ENCODE results near the gene ITPK1.
"Not testable (repeated sequence)": the region's sequence is repeated elsewhere in the genome, so short reads cannot be mapped to it uniquely, and the experiment has no call there.

ITPK1 gene

DNA sequence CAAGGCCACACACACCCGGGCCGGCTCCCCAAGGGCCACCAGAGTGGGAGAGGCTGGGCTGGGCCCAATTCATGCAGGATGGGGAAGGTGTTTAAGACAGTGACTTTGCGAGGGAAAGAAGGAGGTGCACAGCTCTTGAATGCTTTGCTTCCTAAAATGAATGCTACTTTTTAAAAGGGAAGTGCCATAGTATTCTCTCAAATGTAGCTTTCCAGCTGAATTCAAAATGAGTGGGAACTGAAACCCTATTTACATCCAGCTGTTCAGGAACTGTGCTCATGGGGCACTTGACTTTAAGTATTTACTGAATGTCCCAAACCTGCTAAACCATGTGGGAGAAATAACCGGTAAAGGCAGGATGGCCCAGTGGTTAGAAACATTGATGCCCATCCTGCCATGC lies 7.6 kb downstream of the ITPK1 start:
- DNase-seq, result no peak

DNA sequence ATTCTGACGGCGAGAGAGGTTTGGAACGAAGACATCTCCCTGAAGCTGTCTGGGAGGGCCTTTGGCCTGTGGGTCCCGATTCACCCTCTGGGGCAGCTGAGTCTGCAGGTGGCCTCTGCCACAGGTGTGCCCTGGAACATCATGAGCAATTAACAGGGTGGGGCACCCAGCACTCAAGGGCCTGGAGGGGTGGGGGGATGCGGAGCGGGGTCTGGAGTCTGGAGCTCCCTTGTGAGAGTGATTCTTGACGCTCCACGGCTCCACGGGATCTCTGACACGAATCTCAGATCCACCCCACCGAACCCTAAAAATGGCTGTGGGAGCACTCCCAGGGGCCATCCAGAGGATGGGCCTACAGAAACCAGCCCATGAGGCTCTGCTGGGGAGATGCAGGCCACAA lies 8.3 kb downstream of the ITPK1 start:
- in situ Hi-C loops (cut with MboI; ENCODE audit: low pct_unique_long_range_greater_than_20kb, low sequenced_read_pairs), result no loop called here
- DNase-seq, result no peak

More for the DNA sequence above, 7.6 kb downstream of the ITPK1 start:
- in situ Hi-C loops (cut with MboI; ENCODE audit: low pct_unique_long_range_greater_than_20kb, low sequenced_read_pairs), result no loop called here

DNA sequence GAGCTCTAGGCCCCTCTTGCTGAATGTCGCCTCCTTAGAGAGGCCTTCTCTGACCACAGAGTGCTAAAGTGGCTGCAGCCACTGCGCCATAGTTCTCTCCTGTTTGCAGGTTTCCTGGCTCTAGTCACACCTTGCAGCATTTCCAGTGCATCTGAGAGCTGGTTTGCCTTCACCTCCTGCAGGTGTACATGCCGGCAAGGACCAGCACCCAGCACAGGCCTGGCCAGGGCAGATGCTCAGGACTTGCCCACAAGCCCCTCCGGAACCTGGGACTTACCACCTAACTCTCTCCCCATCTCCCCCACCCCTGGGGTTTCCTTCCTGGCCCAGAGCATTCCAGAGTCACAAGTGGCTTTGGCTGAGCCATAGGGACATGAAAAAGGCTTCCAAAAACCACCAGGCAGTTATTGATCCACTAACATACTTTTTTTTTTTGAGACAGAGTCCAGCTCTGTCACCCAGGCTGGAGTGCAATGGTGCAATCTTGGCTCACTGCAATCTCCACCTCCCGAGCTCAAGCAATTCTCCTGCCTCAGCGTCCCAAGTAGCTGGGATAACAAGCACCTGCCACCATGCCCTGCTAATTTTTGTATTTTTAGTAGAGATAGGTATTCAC lies 9.1 kb downstream of the ITPK1 start:
- no peak for DNase-seq
- in situ Hi-C loops (cut with MboI; ENCODE audit: low pct_unique_long_range_greater_than_20kb, low sequenced_read_pairs), result no loop called here

GRCh38 chr14:93105856-93106255 lies 9.9 kb downstream of the ITPK1 start:
- in situ Hi-C loops (cut with MboI; ENCODE audit: low pct_unique_long_range_greater_than_20kb, low sequenced_read_pairs); DNase-seq: not testable (repeated sequence)

GRCh38 chr14:93105362-93105761 lies 10.4 kb downstream of the ITPK1 start:
- peak; percentile 75 for DNase-seq
- in situ Hi-C loops (cut with MboI; ENCODE audit: low pct_unique_long_range_greater_than_20kb, low sequenced_read_pairs), result no loop called here

DNA sequence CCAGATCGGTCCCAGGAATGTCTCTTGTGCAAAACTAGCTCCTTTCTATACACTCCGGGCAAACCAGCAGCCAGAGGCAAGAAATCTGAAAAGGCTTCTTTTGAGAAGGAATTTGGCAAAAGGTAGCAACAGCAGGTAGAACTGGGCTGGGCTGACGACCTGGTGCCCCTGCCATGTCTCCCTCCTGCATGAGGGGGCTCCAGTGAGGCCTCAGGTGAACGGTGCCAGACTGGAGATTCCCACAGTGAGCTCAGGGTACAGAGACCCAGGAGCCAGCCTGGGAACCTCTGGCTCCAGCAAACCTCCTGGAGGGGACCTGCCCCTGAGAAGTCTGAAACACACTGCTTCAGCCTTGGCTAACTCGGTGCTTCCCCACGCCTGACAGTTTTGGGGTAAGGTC lies 10.8 kb downstream of the ITPK1 start:
- in situ Hi-C loops (cut with MboI; ENCODE audit: low pct_unique_long_range_greater_than_20kb, low sequenced_read_pairs), result no loop called here
- no peak for DNase-seq

DNA sequence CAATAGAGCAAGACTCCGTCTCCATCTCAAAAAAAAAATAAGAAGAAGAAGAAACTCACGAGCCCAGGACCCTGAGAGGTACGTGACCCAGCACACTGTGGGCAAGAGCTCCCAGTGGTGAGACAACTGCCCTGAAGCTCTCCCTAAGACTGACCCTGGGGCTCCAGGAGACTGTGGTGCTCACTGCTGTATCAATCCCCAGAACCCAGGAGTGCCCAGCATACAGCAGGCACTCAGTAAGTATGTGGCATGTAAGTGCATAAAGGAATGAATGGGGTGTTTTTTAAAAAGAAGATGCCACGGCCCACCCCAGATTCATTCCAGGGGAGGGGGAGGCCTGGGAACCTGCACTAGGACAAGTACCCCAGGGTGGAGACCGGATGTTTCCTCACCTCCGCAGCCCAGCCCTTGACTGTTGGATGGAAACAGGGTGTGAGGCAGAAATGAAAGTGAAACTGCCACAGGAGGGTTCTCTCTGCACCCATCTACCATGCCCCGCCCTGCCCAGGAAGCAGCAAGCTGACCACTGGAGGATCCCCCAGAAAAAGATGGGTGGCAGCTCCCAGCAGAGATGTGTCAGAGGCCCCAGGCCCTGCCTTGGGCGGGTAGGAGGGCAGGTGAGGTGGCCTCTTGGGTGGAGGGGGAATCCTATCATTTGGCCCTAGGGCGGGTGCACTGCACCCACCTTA lies 12.2 kb downstream of the ITPK1 start:
- in situ Hi-C loops (cut with MboI; ENCODE audit: low pct_unique_long_range_greater_than_20kb, low sequenced_read_pairs), result no loop called here
- no peak for DNase-seq

DNA sequence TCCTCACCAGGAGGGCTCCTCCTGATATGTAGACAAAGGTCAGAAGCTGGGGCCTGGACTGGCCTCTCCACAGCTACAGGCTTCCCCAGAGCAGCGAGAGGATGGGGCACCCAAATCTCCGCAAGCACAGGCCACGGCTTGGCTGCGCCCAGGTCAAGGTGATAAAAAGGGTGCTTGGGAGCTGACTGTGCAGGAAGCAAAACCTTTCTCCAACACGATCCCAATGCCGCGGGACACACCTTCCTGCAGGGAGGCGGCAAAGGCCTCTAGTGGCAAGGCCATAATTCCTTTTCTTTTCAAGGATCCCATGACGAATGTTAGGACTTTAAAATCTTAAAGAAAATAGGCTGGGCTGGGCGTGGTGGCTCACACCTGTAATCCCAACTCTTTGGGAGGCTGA lies 13.6 kb downstream of the ITPK1 start:
- in situ Hi-C loops (cut with MboI; ENCODE audit: low pct_unique_long_range_greater_than_20kb, low sequenced_read_pairs), result no loop called here
- no peak for DNase-seq

GRCh38 chr14:93101181-93101580 lies 14.5 kb downstream of the ITPK1 start:
- in situ Hi-C loops (cut with MboI; ENCODE audit: low pct_unique_long_range_greater_than_20kb, low sequenced_read_pairs), result no loop called here

GRCh38 chr14:93100570-93100969 lies 15.2 kb downstream of the ITPK1 start:
- no peak for DNase-seq
- in situ Hi-C loops (cut with MboI; ENCODE audit: low pct_unique_long_range_greater_than_20kb, low sequenced_read_pairs), result no loop called here

More at GRCh38 chr14:93101181-93101580, 14.5 kb downstream of the ITPK1 start:
- no peak for DNase-seq

DNA sequence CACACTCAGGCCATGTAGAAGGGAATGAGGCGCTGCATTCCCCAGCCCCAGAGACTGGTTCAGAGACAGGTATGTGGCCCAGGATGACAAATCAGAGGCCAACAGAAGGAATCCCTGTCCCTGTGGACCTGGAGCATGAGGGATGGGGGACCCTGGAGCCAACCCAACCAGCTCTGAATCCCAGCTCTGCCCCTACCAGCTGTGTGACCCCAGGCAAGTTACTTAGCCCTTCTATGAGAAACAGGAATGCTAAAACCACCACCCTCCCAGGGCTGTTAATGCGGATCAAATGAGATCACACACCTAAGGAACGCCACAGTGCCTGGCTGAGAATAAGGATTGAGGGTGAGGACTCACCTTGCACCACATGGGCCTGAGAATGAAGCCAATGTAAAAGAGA lies 15.6 kb downstream of the ITPK1 start:
- in situ Hi-C loops (cut with MboI; ENCODE audit: low pct_unique_long_range_greater_than_20kb, low sequenced_read_pairs), result no loop called here
- no peak for DNase-seq

- in situ Hi-C loops (cut with MboI; ENCODE audit: low pct_unique_long_range_greater_than_20kb, low sequenced_read_pairs), result no loop called here
- no peak for DNase-seq
These were observed 16.1 kb downstream of the ITPK1 start for GRCh38 chr14:93099643-93100042.

GRCh38 chr14:93099196-93099595 lies 16.5 kb downstream of the ITPK1 start:
- in situ Hi-C loops (cut with MboI; ENCODE audit: low pct_unique_long_range_greater_than_20kb, low sequenced_read_pairs), result no loop called here
- no peak for DNase-seq

- in situ Hi-C loops (cut with MboI; ENCODE audit: low pct_unique_long_range_greater_than_20kb, low sequenced_read_pairs), result no loop called here
- no peak for DNase-seq
These were observed 18.9 kb downstream of the ITPK1 start for GRCh38 chr14:93096691-93097322.

- no peak for DNase-seq
- in situ Hi-C loops (cut with MboI; ENCODE audit: low pct_unique_long_range_greater_than_20kb, low sequenced_read_pairs), result no loop called here
These were observed 19.8 kb downstream of the ITPK1 start for GRCh38 chr14:93095742-93096510.

GRCh38 chr14:93094121-93094918 lies 21.4 kb downstream of the ITPK1 start:
- no peak for DNase-seq
- in situ Hi-C loops (cut with MboI; ENCODE audit: low pct_unique_long_range_greater_than_20kb, low sequenced_read_pairs), result no loop called here

GRCh38 chr14:93092606-93093556 lies 22.8 kb downstream of the ITPK1 start:
- in situ Hi-C loops (cut with MboI; ENCODE audit: low pct_unique_long_range_greater_than_20kb, low sequenced_read_pairs), result no loop called here
- no peak for DNase-seq

DNA sequence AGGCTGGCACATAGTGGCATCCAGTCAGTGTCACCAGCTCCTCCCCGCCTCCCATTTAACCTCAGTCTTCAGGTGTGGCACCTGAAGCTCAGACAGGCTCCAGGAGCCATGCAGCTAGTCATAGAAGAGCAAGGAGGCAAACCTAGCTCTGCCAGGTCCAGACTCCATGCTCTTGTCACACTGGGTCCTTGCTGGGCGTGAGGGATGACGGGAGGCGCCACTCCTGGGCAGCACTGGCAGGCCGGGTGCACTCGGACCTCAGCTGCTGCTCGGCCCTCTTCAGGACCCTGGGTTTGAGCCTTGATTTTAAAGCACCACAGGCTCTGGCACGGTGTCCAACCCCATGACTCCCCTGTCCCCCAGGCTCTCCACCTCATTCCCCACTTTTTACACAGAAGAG lies 24.1 kb downstream of the ITPK1 start:
- DNase-seq, result no peak
- in situ Hi-C loops (cut with MboI; ENCODE audit: low pct_unique_long_range_greater_than_20kb, low sequenced_read_pairs), result no loop called here

Measured in KBM-7 (cell line).